GM23338 (cell line): ENCODE data around the gene CD74.

Experiments
- CREB1 ChIP-seq: fragments of 250-450 bp; sonication (Bioruptor Pico); IDR thresholded peaks from 2 replicates; pipeline ENCODE4 v1.5.0; 2020; ENCODE audit warnings: low read depth, mild to moderate bottlenecking, moderate library complexity
- CTCF ChIP-seq, 2 experiments: fragments of 200-600 bp in 1 of 2; sonication (generic) in 1 of 2; conservative IDR thresholded peaks; 2 replicates each; pipeline versions ENCODE4 v1.5.1 to v1.6.1; 2016 to 2017; ENCODE audit warnings: antibody characterized with exemption in 2 of 2, low read depth in 2 of 2, mild to moderate bottlenecking in 2 of 2, moderate library complexity in 1 of 2
- ETS1 ChIP-seq: IDR thresholded peaks from 2 replicates; pipeline ENCODE4 v1.6.1; 2016; ENCODE audit warnings: antibody characterized with exemption
- EZH2 ChIP-seq: fragments of 200-600 bp; sonication (generic); IDR thresholded peaks from one replicate; pipeline ENCODE4 v1.8.0; 2017; ENCODE audit warnings: antibody characterized with exemption, mild to moderate bottlenecking, low read depth; ENCODE audit not compliant: unreplicated experiment
- EZH2phosphoT487 ChIP-seq: fragments of 200-600 bp; sonication (generic); IDR thresholded peaks from one replicate; pipeline ENCODE4 v1.8.1; 2018; ENCODE audit warnings: antibody characterized with exemption; ENCODE audit not compliant: unreplicated experiment
- NANOG ChIP-seq: IDR thresholded peaks from 2 replicates; pipeline ENCODE4 v1.6.1; 2016; ENCODE audit warnings: antibody characterized with exemption, borderline replicate concordance
- POLR2AphosphoS5 ChIP-seq: IDR thresholded peaks from 2 replicates; pipeline ENCODE4 v1.6.1; 2016; ENCODE audit warnings: antibody characterized with exemption, low read depth
- REST ChIP-seq: IDR thresholded peaks from one replicate; pipeline ENCODE4 v1.6.1; 2018; ENCODE audit warnings: antibody characterized with exemption; ENCODE audit not compliant: unreplicated experiment
- STAT1 ChIP-seq: IDR thresholded peaks from one replicate; pipeline ENCODE4 v1.6.1; 2016; ENCODE audit warnings: antibody characterized with exemption; ENCODE audit not compliant: unreplicated experiment
- ZNF114 ChIP-seq: fragments of 250-450 bp; sonication (Bioruptor Pico); IDR thresholded peaks from 2 replicates; pipeline ENCODE4 v1.5.0; 2020; ENCODE audit warnings: mild to moderate bottlenecking, moderate library complexity

GRCh38 chr5:150364004-150364403 lies 48.7 kb downstream of the CD74 start:
- no peak for TF ChIP-seq CTCF (conservative IDR thresholded peaks at IDR 0.05; ENCODE audit: low read depth in 2 of 2)
- TF ChIP-seq STAT1, result no peak
- no peak for TF ChIP-seq EZH2phosphoT487
- no peak for TF ChIP-seq POLR2AphosphoS5
- TF ChIP-seq NANOG, result no peak
- TF ChIP-seq ZNF114 (CRISPR knock-in tag), result no peak
- TF ChIP-seq EZH2, result no peak
- no peak for TF ChIP-seq ETS1
- TF ChIP-seq CREB1 (CRISPR knock-in tag), result no peak
- TF ChIP-seq REST, result no peak
